Spleen (tissue), 7 donors: ENCODE data around the gene PPP2R2B.

Source experiments
- CTCF ChIP-seq, 11 experiments: fragments of 200-600 bp in 7 of 11; fragments of 450-650 bp in 4 of 11; sonication (generic) in 4 of 11; IDR thresholded peaks in 8 of 11; conservative IDR thresholded peaks in 3 of 11; 1 replicate in 7 of 11; 2 replicates in 4 of 11; pipeline versions ENCODE4 v1.4.0 to v1.8.0; 2016 to 2021; ENCODE audit warnings: antibody characterized with exemption in 11 of 11, inconsistent platforms in 4 of 11, mild to moderate bottlenecking in 1 of 11
- POLR2A ChIP-seq, 3 donors: fragments of 450-650 bp; IDR thresholded peaks; one replicate each; pipeline ENCODE4 v1.5.1; 2017; ENCODE audit warnings: antibody characterized with exemption in 3 of 3, mild to moderate bottlenecking in 1 of 3
- POLR2AphosphoS5 ChIP-seq, 3 donors: sonication (generic); formaldehyde crosslinking; IDR thresholded peaks; one replicate each; pipeline ENCODE4 v1.5.1; 2017; ENCODE audit warnings: antibody characterized with exemption in 3 of 3
- donor health status: DM: no; HTN: no; CAD: no; lungs with moderate emphysema.
- donor health status: DM: no; HTN: no; CAD: no.
- donor health status: DM: no; HTN: no; CAD: no.

DNA sequence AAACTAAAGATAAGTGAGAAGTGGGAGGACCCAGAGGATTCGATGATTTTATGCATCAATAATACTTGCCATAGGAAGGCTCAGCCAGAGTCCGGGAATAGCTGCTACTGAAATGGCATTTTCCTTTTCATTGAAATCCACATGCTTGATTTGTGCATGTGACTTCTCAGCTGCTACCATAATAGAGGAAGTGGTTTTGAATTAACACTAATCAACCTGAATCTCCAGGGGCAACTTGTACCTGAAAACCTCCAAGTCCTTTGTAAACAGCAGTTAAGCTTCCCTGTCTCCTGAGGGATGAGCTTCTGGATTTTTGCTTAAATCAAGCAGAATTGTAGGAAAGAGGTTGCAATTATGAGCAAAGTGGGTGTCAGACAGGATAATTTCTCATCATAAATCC lies 124.9 kb downstream of the PPP2R2B start:
- TF ChIP-seq CTCF (IDR thresholded peaks at IDR 0.05 in 8 of 11, conservative IDR thresholded peaks at IDR 0.05 in 3 of 11) (no peak), POLR2A (IDR thresholded peaks at IDR 0.05) (no peak), POLR2AphosphoS5 (IDR thresholded peaks at IDR 0.05) (no peak)
